ENCODE results near the gene LRRC55.

The LRRC55 gene, protein sequence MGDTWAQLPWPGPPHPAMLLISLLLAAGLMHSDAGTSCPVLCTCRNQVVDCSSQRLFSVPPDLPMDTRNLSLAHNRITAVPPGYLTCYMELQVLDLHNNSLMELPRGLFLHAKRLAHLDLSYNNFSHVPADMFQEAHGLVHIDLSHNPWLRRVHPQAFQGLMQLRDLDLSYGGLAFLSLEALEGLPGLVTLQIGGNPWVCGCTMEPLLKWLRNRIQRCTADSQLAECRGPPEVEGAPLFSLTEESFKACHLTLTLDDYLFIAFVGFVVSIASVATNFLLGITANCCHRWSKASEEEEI

DNA sequence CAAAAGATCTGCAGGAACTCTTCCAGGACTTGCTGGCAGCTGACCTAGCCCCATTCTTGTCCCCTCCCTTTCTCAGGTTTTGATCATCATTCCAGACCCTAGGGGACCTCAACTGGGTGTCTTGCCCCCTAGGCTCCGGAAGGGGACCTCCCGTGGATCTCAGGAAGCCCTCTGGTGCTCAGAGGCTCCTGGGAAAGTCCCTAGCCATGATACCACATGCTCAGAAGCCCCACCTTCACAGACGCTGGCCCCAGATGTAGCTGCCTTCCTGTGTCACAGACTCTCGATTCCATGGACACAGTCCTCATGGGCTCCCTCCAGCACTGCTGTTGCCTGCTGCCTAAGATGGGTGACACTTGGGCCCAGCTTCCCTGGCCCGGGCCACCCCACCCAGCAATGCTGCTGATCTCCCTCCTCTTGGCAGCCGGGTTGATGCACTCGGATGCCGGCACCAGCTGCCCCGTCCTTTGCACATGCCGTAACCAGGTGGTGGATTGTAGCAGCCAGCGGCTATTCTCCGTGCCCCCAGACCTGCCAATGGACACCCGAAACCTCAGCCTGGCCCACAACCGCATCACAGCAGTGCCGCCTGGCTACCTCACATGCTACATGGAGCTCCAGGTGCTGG is at the start of gene LRRC55:
LRRC55 (plus strand) TSS at position 276 of the 628 bp plus-strand sequence; CDS start at position 346, 70 bp downstream.
- no peak for DNase-seq (ENCODE audit: low read depth in 3 of 3)

DNA sequence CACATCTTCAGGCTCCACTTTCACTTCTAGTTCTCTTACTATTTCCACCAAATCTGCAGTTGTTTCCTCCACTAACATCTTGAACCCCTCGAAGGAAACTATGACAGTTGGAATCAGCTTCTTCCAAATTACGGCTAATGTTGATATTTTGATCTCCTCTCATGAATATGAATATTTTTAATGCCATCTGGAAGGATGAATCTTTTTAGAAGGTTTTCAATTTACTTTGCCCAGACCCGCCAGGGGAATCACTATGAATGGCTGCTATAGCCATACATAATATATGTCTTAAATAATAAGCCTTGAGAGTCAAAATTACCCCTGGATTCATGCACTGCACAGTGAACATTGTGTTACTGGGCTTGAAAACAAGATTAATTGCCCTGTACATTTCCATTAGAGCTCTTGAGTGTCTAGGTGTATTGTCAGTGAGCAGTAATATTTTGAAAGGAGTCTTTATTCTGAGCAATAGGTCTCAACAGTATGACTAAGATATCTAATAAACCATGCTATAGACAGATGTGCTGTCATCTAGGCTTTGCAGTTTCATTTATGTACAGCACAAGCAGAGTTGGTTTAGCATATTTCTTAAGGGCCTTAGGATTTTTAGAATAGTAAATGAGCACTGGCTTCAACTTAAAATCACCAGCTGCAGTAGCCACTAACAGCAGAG is 48.3 kb upstream of the LRRC55 start:
- no peak for DNase-seq (ENCODE audit: low read depth in 3 of 3)

DNA sequence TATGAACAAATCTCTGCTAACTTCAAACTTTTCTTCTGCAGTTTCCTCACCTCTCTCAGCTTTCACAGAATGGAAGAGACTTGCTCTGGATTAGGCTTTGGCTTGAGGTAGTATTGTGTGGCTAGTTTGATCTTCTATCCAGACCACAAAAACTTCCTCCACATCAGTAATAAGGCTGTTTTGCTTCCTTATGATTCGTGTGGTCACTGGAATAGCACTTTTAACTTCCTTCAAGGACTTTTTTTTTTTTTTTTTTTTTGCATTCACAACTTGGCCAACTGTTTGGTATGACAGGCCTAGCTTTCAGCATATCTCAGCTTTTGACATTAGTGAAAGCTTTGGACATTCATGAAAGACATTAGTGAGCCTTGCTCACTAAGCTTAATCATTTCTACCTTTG is 47.5 kb upstream of the LRRC55 start:
- DNase-seq (ENCODE audit: low read depth in 3 of 3): no peak

DNA sequence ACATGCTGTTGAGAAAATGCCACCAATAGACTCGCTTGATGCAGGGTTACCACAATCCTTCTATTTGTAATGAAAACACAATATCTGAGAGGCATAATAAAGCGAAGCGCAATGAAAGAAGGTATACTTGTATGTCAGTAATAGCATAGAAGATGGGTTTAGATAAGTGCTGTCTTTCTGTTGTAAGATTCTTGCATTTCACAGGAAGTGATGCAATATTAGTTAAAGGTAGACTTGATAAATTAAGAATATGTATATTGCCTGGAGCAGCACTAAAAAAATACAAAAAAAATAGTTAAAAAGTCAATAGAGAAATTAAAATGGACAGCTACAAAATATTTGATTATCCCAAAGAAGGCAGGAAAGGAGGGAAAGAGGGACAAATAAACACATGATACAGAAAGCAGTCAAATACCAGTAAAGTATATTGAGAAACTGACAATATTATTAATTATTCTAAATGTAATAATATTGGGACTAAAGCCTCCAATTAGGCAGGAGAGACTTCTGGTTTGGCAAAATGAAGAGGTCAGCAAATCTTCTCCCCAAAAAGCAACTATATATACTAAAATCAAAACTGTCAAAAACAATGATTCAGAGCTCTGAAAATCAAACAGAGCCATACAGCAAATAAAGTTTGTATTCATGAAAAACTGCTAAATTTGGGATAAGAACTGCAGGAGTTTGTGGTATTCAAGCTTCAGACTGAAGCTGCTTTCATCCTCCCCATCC is 46.6 kb upstream of the LRRC55 start:
- no peak for DNase-seq (ENCODE audit: low read depth in 3 of 3)

DNA sequence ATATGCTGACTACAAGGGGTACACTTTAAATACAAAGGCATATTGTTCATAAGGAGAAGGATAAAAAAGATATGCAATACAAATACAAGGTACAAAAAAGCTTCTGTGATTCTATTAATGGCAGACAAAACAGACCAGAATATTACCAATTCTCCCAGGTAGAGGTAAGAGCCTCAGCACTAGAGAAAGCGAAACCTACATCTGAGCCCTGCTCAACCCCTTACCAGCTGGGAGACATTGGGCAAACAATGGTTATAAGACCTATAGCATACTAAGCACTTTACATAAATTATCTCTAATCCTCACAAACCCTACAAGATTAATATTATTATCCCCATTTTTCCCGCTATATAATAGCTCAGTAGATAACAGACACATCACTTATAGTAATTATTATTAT is 41.2 kb upstream of the LRRC55 start:
- no peak for DNase-seq (ENCODE audit: low read depth in 3 of 3)

DNA sequence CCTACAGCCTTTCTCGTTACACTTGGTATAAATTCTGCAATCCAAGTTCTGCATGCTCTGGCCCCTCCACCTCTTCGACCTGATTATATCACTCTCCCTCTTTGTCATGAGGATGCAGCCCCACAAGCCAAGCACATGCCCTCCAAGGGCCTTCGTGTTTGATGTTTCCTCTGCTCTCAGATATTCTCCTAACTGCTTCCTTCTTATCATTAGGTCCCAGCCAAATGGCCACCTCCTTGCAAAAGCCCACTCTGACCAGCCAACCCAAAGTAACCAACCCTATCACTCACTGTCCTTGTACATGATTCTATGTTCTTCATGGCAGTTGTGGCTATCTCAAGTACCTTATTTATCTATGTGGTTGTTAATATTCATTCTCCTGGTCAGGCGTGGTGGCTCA is 38.3 kb upstream of the LRRC55 start:
- DNase-seq (ENCODE audit: low read depth in 3 of 3): no peak

DNA sequence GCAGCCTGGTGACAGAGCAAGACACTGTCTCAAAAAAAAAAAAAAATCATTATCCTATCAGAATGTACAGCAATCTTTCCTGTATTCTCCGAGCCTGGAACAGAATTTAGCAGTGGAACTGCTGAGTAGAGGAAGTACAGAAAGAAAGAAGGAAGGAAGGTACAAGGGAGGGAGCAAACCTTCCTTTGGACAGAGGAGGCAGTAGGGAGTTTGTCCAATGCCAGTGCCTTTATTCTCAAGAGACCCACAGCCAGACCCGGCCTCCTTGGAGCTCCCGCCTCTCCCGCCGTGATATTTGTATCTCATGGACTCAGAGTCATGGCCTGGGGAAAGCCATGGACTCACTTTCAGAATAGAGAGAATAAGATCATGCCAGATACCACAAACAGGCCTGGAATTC is 37.7 kb upstream of the LRRC55 start:
- no peak for DNase-seq (ENCODE audit: low read depth in 3 of 3)

DNA sequence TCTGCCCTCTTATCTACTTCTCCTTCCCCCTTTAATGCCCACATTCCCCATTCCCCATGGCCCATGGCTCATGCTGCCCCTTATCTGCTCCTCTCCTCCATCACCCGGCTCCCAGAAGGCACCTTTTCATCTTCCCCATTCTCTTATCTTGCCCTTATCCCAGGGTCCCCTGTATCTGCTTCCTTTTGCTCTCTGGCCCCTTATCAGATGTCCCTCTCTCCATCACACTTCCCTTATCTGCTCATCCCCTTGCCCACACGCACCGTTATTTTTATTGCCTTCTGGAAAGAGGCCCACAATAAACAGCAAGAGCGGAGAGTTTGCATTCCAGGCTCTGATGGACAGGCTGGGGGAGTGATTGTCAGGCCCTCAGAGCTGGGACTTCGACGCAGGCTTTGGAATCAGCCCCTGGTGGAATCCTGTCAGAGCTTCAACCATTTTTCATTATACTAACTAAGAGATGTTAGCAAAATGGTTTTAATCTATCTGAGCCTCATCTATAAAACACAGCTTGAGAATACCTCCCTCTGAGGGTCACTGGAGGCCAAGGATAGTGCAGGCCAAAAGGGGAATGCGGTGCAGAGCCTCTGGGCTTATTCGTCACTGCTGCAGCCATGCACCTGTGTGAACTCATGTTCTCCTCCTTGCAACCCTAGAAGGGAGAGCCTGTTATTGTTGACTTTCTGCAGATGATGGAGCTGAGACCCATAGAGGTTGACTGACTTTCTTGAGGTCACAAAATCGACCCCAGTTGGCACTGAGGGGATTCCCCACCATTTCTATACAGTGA is 37.0 kb upstream of the LRRC55 start:
- DNase-seq (ENCODE audit: low read depth in 3 of 3): no peak

DNA sequence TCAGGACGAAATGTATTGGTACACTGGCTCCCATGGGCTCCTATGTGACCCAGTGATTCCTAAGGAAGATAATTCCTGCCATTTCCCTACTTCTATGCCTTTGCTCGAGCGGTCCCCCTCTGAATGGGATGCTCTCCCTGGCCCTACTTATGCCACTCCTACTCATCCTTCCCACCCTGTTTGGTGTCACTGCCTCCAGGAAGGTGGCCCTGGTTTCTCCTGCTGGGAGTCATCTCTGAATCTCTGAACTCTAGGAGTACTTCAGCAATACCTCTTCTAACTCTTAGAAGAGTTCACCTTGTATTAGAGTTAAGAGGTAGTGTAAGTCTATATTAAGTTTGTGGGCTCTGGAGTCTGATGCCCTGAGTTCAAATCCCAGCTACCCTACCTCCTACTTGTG is 35.5 kb upstream of the LRRC55 start:
- DNase-seq (ENCODE audit: low read depth in 3 of 3): no peak

DNA sequence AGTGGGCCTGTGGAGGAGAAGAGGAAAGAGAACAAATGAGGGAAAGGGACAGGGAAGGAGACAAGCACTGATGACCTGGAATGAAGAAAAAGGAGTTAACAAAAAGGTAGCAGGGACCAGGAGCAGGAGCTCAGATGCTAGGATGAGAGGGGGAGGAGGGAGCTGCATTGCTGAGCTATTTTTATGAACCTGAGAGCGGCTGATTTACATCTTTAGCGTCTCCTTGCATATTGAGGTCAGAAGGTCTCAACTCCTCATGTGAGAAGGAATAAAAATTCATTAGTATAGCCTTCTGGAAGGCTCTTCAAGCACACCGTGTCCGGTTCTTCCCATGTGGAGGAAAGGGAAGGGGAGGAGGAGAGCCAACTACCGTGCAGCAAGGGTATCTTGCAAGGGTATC is 33.1 kb upstream of the LRRC55 start:
- DNase-seq (ENCODE audit: low read depth in 3 of 3): no peak

DNA sequence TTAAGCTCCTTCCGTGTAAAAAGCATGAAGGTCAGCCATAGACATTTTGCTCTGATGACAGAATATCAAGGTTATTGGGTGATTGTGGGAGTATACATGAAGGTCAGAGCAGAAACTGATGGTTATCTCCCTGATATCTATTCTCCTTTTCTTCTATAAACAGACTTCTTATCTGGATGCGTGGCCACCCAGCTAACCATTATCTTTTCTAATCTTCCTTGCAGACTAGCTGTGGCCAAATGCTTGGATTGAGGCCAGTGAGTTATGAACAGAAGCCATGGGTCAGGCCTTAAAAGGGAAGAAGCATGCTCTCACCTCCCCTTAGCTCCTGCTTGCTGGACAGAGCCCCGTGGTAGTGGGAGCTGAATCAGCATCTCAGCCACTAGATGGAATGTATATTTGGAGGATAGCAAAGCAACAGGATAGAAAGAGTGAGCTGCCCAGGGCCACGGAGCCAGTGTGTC is 31.3 kb upstream of the LRRC55 start:
- DNase-seq (ENCODE audit: low read depth in 3 of 3): no peak

DNA sequence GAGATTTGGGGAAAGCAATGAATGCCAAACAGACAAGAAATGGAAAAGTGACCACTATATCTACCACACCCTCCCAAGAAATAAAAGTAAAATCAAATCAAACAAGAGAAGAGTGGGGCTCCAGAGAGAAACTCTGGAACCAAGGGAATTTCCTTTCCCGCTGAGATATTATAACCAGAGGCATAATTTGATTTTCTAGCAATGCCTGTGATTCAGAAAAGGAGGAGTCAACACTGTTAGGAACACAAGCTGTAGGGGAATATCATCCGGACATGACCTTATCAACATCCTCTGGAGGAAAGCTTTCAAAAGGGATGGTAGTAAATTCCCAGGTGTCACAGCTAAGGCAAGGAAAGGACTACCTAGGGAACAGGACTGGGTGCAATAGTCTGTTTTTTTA is 29.6 kb upstream of the LRRC55 start:
- no peak for DNase-seq (ENCODE audit: low read depth in 3 of 3)

DNA sequence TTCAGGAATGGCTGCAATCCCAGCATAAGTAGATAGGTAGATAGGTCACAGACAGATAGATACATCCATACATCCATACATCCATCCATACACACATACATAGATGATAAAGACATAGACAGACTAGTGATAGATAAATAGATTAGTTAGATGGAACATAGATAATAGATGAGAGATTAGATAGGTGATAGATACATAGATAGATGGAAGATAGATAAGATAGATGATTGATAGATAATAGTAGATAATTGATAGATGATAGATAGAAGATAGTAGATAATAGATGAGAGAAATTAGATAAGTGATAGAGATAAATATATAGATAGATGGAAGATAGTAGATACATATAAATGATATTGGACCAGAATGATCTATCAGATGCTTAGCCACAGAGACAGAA is 28.3 kb upstream of the LRRC55 start:
- DNase-seq (ENCODE audit: low read depth in 3 of 3): no peak

DNA sequence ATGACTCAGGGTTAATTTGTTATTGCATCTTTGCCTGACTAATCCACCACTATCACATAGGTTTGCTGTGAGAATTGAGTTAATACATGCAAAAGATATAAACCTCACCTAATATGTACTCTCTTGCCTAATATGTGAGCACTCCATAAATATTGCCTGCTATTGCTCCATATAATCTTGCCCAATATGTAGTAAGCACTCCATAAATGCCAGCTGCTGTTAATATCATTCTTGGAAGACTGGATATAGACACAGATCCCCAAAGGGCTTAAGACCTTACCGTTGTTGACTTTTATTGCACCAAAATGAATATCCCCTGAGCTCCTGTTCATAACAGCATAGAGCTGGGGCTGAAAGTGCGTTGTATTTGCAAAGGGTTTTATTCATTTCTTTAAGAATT is 27.0 kb upstream of the LRRC55 start:
- DNase-seq (ENCODE audit: low read depth in 3 of 3): no peak

DNA sequence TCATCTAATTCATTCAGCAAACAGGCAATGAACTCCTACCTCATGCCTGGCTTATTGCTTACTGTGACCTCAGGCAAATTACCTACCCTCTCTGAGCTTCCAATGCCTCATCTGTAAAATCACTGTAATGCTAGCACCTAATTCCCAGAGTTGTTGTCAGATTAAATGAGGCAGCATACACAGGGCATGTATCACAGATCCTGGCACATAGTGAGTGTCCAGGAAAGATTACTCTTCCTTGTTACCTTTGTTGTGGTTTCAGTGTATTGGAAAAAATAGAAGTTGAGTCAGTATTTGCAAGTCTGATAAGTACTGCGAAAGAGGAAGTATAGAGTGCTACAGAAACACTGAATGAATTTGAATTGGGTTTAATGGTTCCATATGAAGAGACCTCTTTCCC is 26.4 kb upstream of the LRRC55 start:
- DNase-seq (ENCODE audit: low read depth in 3 of 3): no peak

DNA sequence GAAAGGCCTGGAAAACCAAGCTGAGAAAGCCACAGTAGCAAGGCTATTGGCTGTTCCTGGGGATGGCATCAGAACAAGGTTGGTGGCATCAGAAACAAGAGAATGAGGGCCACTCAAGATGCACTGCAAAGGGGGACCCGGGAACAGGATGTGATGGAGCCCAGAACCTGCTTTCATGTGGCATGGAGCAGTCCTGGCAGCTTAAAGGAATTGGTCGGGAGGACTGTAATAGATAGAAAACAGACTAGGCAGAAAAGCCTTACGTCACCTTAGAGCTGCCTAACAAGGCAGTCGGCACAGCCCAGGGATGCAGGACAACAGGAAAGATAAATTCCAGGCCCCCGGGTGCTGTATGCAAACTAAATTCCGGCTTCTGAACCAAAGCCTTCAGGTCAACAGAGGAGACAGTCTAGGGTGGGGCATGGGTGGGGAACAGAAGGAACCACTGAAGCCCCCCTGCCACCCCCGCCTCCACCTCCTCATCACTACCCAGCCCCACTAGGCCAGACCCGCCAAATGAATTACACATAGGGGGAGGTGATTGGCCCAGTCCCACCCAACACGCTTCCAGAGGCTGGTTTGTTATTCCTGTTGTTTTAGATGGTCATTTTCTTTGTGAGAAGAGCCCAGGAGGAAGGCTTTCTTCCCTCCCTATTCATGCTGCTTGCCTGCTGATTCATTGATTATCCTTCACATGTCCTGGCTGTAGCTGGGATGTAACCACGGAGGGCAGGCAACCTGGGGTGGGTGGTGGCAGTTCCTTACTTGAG is 25.7 kb upstream of the LRRC55 start:
- no peak for DNase-seq (ENCODE audit: low read depth in 3 of 3)

DNA sequence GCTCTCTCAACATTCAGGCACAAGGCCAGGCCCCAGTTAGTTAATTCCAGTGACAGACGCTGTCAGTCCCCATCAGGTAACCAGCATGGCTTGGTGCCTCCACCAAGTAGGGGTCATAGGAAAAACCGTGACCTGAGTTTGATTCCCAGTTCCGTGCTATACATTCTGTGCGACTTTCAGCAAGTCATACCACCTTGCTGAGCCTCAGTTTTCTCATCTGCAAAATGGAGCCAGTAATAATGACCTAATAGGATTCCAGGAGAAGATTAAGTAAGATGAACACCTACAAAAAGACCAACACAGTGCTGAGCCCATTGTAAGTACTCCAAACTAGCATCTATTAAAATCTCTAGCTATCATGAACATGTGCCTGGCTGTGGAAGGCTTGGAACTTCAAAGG is 24.8 kb upstream of the LRRC55 start:
- DNase-seq (ENCODE audit: low read depth in 3 of 3): no peak

DNA sequence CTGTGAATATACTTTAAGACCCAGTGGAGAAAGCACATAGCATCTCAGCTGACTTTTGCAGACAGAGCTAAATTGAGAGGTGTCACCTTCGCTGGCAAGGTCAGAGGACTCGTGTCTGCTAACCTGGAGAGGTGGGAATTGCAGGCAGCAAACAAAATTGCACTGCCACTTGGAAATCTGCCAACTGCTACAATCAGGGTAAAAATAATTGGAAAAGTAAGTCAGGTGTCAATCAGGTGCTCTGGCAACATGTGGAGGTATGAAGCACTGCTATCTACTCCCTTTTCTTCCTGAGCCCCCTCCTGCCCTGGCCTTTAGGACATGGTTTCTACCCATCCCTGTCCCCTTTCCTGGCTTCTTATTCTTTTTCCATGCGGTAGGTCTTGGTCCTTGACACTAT is 24.1 kb upstream of the LRRC55 start:
- DNase-seq (ENCODE audit: low read depth in 3 of 3): no peak

DNA sequence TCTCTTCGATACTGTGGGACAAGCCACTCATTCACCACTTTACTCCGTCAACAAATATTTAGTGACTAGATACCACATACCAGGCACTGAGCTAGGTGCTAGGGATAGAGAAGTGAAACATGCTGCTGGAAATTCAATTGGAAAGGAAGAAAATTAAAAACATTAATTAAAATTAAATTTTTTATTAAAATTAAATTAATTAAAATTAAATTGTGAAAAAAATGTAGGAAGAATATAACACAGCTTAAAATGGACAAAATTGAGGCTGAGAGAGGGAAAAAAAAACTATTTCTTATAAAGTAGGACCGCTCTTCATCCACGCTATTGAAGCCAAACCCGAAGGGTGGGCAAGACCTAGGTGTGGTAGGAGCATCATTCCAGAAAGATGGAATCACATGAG is 23.6 kb upstream of the LRRC55 start:
- no peak for DNase-seq (ENCODE audit: low read depth in 3 of 3)

DNA sequence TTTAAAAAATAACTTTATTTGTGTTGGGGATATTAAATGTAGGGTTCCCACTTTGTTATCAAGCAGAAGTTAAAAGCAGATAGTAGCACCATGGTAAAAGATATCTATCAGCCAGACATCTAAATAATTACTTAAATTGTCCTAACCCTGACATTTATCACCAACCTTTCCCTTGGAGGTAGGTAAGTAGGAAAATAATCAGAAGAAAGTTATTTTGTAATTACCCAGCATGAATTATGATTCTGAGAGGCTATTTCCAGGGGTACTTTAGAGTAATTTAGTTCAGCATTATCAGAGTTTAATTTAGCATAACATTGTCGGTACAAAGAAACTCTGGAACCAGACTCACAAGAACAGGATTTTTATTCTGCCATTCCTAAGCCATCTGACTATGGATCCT is 23.2 kb upstream of the LRRC55 start:
- DNase-seq (ENCODE audit: low read depth in 3 of 3): no peak

DNA sequence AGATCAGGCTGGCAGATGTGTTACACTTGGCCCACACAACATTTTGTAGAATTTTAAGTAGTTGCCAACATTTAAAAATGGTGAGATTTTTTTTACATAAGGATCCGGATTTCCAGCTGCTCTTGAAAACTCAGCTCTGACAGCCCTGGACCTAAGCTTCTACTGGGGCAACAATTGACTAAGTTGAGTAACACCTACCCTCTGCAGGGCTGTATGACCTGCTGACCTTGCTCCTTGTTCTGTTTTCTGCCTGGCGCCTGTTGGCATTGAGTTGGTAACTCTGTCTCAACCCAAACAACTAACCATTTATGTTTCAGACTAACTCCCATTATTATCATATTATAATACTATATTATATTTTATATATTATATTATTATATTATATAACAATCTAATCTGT is 21.1 kb upstream of the LRRC55 start:
- no peak for DNase-seq (ENCODE audit: low read depth in 3 of 3)

All from stimulated activated CD4-positive, alpha-beta T cell treated with anti-CD3 and anti-CD28 coated beads, TNF-alpha, amount 100 ng/mL, for 48 hours (primary cell).